Islet precursor cell (in vitro differentiated cells): Measurements from ENCODE around the gene KMT2D.

ENCODE experiments used
- DNase-seq: peaks from one replicate; pipeline ENCODE4 v3.0.0-alpha.2; 2018

The KMT2D gene

DNA sequence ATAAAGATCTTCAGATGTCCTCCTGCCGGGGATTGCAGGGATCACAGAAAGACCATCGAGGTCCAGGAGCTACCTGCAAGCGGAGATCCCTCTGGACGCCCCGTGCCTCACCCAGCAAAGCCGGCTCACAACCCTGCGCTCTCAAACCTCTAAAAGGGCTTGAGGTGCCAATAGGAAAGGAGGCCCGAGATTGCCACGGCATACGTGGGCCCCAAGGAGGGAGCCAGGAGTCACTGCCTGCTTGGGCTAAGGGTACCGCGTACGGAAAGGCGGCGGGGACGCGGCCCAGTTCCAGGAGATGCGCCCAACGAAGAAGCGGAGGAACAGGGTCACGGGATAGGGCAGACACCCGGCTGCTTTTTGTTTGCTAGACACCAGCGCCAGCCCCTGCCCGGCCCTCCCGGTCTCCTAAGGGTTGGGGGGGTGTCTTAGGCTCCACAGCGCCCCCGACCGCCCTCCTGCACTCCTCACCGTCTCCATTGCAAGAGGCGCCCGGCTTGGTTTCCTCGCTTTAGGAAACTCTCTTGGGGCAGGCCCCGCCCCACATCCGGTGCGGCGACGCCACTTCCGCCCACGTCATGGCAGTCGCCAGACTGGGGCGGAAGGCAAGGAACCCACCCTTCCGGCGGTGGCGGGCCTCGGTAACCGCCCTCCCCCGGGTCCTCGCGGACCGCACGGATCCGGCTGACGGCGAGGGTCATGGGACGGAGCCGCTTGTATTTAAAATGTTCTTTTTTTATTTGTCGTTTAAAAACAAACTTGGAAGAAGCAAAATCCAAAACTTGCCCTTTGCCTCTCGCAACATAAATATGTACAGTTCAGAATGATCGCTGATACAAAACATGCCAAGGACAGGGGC, 42.1 kb downstream of the KMT2D start, which contains the start of gene PRKAG1:
PRKAG1 (minus strand) TSS at position 516 of the 859 bp plus-strand sequence; CDS start at position 480, 36 bp downstream.
- DNase-seq = peak; percentile 99

GRCh38 chr12:49017891-49018260, 42.7 kb downstream of the KMT2D start:
- DNase-seq = no peak

- no peak for DNase-seq
Observed at GRCh38 chr12:49015196-49015595, 45.4 kb downstream of the KMT2D start.

DNA sequence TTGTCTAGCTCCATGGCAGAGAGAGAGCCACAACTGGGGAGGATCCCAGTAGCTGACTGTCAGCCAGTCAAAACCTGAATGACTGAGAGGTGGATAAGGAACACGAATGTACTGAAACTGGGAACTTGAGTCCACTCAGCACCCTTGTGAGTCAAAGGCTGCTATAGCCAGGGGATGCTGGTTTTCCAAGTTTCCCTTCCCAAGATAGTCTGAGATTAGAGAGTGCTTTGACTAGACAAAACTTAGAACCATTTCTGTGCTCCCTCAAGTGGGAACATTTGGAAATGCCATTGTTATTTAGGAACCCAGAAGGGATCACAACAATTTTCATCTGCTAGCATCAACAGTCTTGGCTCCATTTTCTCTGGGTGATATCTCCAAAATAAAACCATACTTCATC, 46.0 kb downstream of the KMT2D start:
- no peak for DNase-seq

- DNase-seq = no peak
Observed at GRCh38 chr12:49013428-49013827, 47.2 kb downstream of the KMT2D start.

- DNase-seq = no peak
Observed at GRCh38 chr12:49012739-49013138, 47.9 kb downstream of the KMT2D start.
